Measurements from ENCODE around the gene LYZ.

DNA sequence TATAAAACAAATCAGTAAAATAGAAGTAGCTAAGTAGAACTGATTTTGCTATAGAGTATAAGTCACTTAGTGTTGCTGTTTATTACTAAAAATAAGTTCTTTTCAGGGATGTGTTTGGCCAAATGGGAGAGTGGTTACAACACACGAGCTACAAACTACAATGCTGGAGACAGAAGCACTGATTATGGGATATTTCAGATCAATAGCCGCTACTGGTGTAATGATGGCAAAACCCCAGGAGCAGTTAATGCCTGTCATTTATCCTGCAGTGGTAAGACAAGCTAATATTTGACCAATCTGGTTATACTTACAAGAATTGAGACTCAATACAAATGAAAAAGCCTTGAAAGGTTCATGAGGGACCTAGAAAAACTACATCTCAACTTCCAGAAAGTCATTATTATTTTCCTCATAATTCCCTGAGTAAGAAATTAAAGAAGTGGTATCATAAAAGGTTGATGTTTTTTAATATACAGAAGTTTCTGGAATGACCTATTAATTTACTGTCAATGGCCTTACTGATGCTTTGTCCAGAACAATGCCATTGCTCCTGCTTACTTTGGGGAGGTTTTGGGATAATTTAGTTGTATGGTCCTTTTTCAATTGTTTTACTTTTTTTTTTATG is 1.9 kb downstream of the LYZ start:
- TF ChIP-seq CTCF (conservative IDR thresholded peaks at IDR 0.05 in 1 of 2, IDR thresholded peaks at IDR 0.05 in 1 of 2; ENCODE audit: low read depth in 1 of 2, low read length in 2 of 2) (no peak), EZH2 (IDR thresholded peaks at IDR 0.05; ENCODE audit: low read length, missing control alignments) (no peak)
